ENCODE results near the gene VEGFA.
A peak's percentile ranks its signal among the peaks of the same experiment; 100 is the strongest.

The VEGFA gene

GRCh38 chr6:43773980-43774775, 4.2 kb downstream of the VEGFA start:
- no peak for DNase-seq

- peak; percentile 81 for DNase-seq
These were observed 4.9 kb downstream of the VEGFA start for GRCh38 chr6:43774776-43775534.

- no peak for DNase-seq
These were observed 5.5 kb downstream of the VEGFA start for GRCh38 chr6:43775535-43775885.

GRCh38 chr6:43776115-43776798, 6.2 kb downstream of the VEGFA start:
- no peak for DNase-seq

- DNase-seq, result no peak
These were observed 7.1 kb downstream of the VEGFA start for GRCh38 chr6:43776799-43777776.

GRCh38 chr6:43778131-43778855, 8.3 kb downstream of the VEGFA start:
- no peak for DNase-seq

- no peak for DNase-seq
These were observed 9.2 kb downstream of the VEGFA start for GRCh38 chr6:43778976-43779851.

GRCh38 chr6:43779852-43780236, 9.8 kb downstream of the VEGFA start:
- DNase-seq, result no peak

- DNase-seq, result no peak
These were observed 10.3 kb downstream of the VEGFA start for GRCh38 chr6:43780293-43780692.

- no peak for DNase-seq
These were observed 11.2 kb downstream of the VEGFA start for GRCh38 chr6:43780941-43781928.

- DNase-seq, result no peak
These were observed 12.1 kb downstream of the VEGFA start for GRCh38 chr6:43781941-43782704.

GRCh38 chr6:43782764-43783513, 12.9 kb downstream of the VEGFA start:
- DNase-seq, result no peak

GRCh38 chr6:43784049-43784855, 14.2 kb downstream of the VEGFA start:
- DNase-seq, result no peak

- no peak for DNase-seq
These were observed 15.3 kb downstream of the VEGFA start for GRCh38 chr6:43785220-43785752.

- DNase-seq, result no peak
These were observed 15.9 kb downstream of the VEGFA start for GRCh38 chr6:43785904-43786303.

- no peak for DNase-seq
These were observed 16.8 kb downstream of the VEGFA start for GRCh38 chr6:43786664-43787329.

Measured in activated CD8-positive, alpha-beta memory T cell treated with anti-CD3 and anti-CD28 coated beads for 24 hours (primary cell).